Mucosa of stomach (tissue), 1 donor: ENCODE measurements around the gene TAS2R60.
"Not testable (repeated sequence)": the region's sequence is repeated elsewhere in the genome, so short reads cannot be mapped to it uniquely, and the experiment has no call there.

Experiments used
- H3K27me3 ChIP-seq: one replicate; pipeline ENCODE4 v1.7.0; 2013; ENCODE audit warnings: mild to moderate bottlenecking, low read length; ENCODE audit not compliant: control insufficient read depth, insufficient read depth
- H3K36me3 ChIP-seq: one replicate; pipeline ENCODE4 v1.7.0; 2013; ENCODE audit warnings: low read length; ENCODE audit not compliant: control insufficient read depth, insufficient read depth
- H3K4me1 ChIP-seq: one replicate; pipeline ENCODE4 v1.7.0; 2013; ENCODE audit warnings: mild to moderate bottlenecking, low read length; ENCODE audit not compliant: control insufficient read depth, insufficient read depth
- H3K4me3 ChIP-seq: one replicate; pipeline ENCODE4 v1.7.0; 2013; ENCODE audit warnings: low read length
- H3K9ac ChIP-seq: one replicate; pipeline ENCODE4 v1.7.0; 2013; ENCODE audit warnings: mild to moderate bottlenecking, low read length, moderate library complexity
- H3K9me3 ChIP-seq: one replicate; pipeline ENCODE4 v1.7.0; 2013; ENCODE audit warnings: mild to moderate bottlenecking, low read length, moderate library complexity; ENCODE audit not compliant: control insufficient read depth
- donor health status: Pancreatic carcinoma.

Gene TAS2R60

DNA sequence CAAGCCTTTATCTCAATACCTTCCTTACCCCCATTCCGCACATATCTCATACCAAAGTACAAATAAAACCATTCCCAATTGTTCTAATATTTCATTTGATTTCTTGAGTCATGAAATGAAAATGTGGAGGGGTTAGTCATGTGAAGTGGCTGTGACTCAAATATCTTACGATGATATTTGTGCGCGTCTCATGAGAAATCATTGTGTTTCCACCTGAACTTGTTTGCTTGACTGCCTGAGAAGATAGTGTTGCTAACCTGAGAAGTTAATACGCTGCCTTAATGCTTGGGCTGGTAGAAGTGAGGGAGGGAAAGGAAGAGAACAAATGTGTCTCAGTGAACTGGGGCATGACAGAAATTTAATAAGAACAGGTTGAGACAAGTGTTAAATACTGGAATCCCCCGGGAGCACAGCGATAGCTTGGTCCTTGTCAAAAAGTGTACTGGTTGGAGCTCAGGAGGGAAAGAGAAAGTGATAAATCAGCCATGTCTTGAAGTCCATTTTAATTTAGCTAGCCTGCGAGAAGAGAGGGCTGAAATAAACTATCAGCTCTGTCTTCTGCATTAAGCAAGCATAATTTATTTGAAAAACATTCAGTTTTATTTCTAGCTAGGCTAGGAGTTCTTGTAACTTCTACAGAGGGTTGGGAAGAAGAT is 27.4 kb upstream of the TAS2R60 start:
- H3K27me3 ChIP-seq: no peaks in the 10 kb centered on the region
- H3K36me3 ChIP-seq: no peaks in the 10 kb centered on the region
- no peaks in the 10 kb centered on the region for H3K9me3 ChIP-seq
- H3K9ac ChIP-seq: no peak overlapping the region
- peaks cover 4% of the 10 kb centered on the region for H3K4me1 ChIP-seq
- H3K4me3 ChIP-seq: no peak overlapping the region

DNA sequence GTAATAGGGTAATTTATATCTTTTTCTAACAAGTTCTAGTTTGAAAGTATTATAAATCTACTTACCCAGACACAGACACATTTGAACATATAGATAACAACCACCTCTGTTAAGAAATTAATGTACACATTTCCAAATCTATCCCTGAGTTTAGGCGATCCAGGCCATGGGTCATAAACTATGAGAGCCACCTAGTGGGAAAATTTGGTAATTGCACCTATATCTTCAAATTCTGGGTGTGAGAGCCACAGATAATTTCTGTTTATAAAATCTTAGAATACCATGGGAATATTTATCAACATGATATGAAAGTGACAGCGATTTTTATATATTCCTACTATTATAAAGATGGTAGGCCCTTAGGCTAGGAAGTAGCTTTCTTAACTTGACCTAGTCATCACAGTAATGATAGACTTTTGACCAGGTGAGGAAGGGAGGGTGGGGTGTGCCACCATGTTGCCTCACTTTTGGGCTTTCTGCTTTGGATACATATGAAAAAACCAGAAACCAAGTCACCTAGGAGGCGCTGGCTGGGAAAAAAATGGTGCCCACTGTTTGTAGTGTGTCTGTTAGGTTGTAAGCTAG is 26.6 kb upstream of the TAS2R60 start:
- Histone ChIP-seq H3K4me3 (no peak overlapping the region), H3K27me3 (no peaks in the 10 kb centered on the region), H3K9ac (no peak overlapping the region), H3K9me3 (no peaks in the 10 kb centered on the region), H3K36me3 (no peaks in the 10 kb centered on the region), H3K4me1 (peaks cover 4% of the 10 kb centered on the region)

DNA sequence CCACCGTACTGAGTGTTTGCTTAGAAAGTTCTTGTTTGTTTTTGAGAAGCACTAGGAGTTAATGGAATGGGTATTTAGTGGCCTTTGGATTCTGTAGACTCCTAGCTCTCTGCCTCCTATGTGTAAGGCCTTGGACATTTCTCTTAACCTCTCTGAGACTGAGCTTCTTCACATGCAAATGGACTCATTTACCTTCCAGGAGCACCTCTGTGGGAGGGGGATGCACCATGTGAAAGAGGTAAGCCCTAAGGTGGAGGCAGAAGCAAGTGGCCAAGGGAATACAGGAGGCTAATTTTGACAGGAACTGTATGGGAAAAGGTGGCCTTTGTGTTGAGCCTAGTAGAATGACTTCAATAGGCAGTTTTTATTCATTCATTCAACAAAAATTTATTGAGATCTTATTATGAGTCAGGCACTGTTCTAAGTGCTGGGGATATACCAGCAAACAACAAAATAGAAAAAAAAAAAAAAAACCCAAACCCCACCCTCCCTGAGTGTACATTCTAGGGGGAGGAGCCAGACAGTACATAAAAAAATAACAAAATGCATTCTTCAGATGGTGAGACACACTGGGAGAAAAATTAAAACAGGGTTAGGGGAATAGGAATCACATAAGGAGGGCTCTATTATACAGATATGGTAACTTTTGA is 25.4 kb upstream of the TAS2R60 start:
- Histone ChIP-seq H3K27me3 (no peaks in the 10 kb centered on the region), H3K36me3 (no peaks in the 10 kb centered on the region), H3K9ac (no peak overlapping the region), H3K4me1 (peaks cover 4% of the 10 kb centered on the region), H3K4me3 (no peak overlapping the region), H3K9me3 (no peaks in the 10 kb centered on the region)

DNA sequence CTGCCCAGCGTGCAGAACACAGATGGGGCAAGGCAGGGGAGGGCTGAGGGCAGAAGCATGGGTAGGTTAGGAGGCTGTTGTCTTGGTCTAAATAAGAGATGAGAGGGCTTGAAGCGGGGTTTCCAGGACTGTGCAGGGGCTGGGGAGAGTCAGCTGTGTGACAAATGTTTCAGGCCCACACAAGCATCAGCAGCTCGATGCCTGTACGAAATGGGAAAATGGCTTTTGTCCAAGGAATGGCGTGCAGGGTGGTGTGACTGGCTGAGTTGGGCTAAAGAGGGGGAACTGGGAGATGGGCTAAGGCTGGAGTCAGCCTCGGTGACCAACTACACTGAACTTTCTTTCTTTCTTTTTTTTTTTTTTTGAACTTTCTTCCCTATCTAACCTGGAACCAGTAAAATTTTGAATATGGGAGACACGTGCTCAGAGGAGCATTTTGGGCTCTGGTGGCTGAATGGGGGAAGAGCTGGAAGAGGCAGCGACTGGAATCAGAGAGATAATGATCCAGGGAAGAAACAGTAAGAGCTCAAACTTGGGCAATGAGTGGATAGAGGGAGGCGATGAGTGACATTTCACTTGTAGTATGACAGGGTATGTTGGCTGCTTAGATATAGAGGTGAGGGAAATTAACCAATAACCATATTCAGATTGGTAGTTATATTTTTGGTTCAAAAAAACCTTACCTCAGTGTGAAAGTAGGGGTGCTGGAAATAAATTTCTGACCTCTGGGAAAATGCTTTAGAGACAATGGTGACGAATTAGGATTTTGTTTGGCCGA is 24.4 kb upstream of the TAS2R60 start:
- H3K4me1 ChIP-seq: peaks cover 4% of the 10 kb centered on the region
- no peak overlapping the region for H3K4me3 ChIP-seq
- no peaks in the 10 kb centered on the region for H3K36me3 ChIP-seq
- H3K9me3 ChIP-seq: no peaks in the 10 kb centered on the region
- H3K9ac ChIP-seq: no peak overlapping the region
- no peaks in the 10 kb centered on the region for H3K27me3 ChIP-seq

DNA sequence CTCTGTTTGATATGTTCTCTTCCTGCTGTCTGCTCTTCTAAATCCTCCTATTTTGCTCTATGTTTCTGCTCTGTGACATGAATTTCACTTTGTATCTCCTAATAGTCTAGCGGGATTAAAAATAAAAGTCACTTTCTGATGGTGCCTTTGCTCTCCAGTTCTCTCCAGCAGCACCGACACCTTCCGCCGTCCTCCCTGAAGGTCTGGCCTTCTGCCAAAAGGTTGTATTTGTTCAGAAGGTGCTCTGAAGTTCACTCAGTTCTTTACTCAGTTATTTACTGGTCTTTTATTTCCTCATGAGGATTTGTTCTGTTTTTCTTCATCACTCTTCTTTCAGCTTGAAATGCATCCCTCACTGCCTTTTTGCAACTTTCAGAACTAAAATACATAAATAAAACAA is 23.4 kb upstream of the TAS2R60 start:
- no peak overlapping the region for H3K9ac ChIP-seq

DNA sequence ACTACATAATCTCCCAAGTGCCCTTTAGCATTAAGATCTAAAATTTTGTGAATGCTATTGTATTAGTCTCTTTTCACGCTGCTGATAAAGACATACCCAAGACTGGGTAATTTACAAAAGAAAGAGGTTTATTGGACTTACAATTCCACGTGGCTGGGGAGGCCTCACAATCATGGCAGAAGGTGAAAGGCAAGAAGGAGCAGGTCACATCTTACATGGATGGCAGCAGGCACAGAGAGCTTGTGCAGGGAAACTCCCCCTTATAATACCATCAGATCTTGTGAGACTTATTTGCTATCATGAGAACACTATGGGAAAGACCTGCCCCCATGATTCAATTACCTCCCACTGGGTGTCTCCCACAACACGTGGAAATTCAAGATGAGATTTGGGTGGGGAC is 22.6 kb upstream of the TAS2R60 start:
- H3K9me3 ChIP-seq, H3K4me1 ChIP-seq, H3K27me3 ChIP-seq, H3K4me3 ChIP-seq, H3K9ac ChIP-seq, H3K36me3 ChIP-seq: not testable (repeated sequence)

More for the DNA sequence above, 23.4 kb upstream of the TAS2R60 start:
- no peaks in the 10 kb centered on the region for H3K27me3 ChIP-seq
- no peaks in the 10 kb centered on the region for H3K9me3 ChIP-seq
- no peak overlapping the region for H3K4me3 ChIP-seq
- no peaks in the 10 kb centered on the region for H3K36me3 ChIP-seq
- peaks cover 4% of the 10 kb centered on the region for H3K4me1 ChIP-seq

DNA sequence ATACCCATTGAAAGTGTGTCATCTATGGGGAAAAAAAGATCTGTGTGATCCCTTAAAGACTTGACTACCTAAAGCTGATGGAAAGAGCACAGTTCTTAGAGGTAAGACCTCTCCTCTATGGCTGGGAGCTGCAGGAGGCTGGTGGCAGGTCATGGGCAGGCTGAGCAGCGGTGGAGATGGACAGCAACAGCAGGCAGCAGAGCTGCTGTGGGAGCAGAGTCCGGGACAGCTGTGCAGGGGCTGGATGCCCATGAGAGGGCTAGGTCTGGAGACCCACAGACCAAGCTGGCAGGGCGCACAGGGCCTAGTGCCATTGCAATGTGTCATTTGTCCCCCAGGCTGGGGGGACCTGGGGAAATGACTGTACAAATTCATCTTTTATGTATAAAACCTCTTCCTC is 21.2 kb upstream of the TAS2R60 start:
- Histone ChIP-seq H3K4me1 (no peaks in the 10 kb centered on the region), H3K9ac (no peak overlapping the region), H3K4me3 (no peak overlapping the region), H3K36me3 (no peaks in the 10 kb centered on the region), H3K27me3 (no peaks in the 10 kb centered on the region), H3K9me3 (no peaks in the 10 kb centered on the region)

DNA sequence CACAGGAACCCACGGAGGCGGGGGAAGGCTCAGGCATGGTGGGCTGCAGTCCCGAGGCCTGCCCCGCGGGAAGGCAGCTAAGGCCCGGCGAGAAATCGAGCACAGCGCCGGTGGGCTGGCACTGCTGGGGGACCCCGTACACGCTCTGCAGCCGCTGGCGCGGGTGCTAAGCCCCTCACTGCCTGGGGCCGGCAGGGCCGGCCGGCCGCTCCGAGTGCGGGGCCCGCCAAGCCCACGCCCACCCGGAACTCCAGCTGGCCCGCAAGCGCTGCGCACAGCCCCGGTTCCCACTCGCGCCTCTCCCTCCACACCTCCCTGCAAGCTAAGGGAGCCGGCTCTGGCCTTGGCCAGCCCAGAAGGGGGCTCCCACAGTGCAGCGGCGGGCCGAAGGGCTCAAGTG is 18.8 kb upstream of the TAS2R60 start:
- H3K4me3 ChIP-seq, H3K27me3 ChIP-seq, H3K36me3 ChIP-seq, H3K4me1 ChIP-seq, H3K9ac ChIP-seq, H3K9me3 ChIP-seq: not testable (repeated sequence)

DNA sequence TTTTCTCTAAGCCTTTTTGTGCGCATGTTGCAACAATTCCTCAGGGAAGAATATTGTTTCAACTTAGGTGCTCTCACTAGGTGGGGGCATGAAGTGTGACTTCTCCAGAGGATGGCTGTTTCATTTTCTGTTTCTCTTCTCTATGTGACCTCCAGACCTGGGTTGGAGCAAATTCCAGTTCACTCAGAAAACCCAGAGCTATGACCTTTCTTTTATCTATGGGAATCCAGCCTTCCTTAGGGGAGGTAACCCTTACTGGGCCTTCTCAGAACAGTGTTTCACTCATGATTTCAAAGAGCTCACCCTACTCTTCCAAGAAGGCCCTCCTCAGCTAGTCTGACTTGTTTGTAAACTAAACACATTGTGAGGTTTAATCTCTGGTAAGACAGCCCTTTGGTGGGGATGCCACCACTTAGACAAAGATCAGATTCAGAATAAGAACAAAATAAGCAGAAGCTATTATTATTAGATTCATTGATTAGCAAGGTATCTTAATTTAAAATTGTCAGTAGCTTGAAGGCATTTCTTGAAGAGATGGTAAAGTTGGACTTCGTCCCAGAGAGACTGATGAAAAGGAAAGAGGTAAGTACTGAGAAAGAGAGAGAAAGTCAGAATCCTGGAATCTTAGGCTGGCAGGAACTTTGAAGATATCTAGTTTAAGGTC is 16.6 kb upstream of the TAS2R60 start:
- H3K27me3 ChIP-seq: no peaks in the 10 kb centered on the region
- no peaks in the 10 kb centered on the region for H3K4me1 ChIP-seq
- H3K4me3 ChIP-seq: no peak overlapping the region
- no peaks in the 10 kb centered on the region for H3K36me3 ChIP-seq
- no peaks in the 10 kb centered on the region for H3K9me3 ChIP-seq
- H3K9ac ChIP-seq: no peak overlapping the region

DNA sequence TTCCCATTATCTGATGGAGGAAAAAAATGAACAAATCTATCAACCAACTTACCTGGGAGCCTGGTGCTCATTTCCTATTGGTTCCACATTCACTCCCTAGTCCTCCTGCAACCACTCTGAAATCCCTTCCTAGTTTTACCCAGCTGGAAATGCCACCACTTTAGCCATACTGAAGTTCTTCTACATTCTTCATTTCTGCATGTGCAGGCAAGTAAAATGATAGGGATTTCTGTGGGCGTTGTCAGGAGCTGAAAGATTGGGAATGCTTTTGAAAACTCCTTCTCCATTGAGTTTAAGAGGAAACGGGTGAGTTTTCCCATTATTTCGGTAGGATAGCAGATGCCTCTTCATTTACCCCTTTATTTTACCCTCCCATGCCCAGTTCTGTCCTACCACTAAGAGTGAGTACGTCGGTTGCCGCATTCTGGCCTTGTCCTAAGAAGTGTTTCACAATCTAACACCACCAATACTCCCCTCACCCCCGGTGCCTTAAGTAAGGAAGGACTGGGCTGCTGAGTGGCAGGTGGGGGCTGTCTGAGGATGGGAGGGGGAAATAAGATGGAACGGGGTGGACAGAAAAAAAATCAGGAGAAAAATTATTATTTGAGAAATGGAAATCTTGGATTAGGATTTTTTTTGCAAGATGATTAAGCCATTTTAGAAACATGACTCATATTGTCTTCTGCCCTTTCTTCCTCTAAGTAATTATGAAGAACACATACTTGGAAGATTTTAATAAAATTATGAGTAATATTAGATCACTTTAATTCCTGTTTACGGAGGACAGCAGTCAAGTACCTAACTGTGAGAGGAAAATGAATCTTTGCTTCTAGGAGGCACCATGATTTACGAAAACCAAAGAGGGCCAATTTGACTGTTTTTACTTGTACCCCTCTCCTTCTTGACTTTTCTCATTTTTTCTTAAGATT is 13.2 kb upstream of the TAS2R60 start:
- Histone ChIP-seq H3K4me1 (no peaks in the 10 kb centered on the region), H3K9ac (no peak overlapping the region), H3K36me3 (no peaks in the 10 kb centered on the region), H3K27me3 (no peaks in the 10 kb centered on the region), H3K4me3 (no peak overlapping the region), H3K9me3 (no peaks in the 10 kb centered on the region)

DNA sequence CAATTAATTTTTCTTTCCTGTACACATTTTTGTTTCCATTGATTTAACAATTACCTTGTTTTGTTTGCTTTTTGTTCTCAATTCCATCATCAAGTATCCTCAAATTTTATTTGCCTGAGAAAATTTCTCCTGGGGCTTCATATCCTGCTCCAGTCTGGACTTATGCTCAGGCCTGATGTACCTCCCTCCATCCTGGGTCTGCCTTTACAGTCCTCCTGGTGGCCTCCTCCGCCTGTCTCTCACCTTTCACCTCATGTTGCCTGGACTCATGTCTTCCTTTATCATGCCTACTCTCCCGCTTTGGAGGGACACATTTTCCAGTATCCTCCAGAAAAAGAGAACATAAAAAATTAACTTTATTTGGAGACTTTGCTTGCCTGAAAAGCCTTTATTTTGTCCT is 12.1 kb upstream of the TAS2R60 start:
- no peak overlapping the region for H3K9ac ChIP-seq
- no peaks in the 10 kb centered on the region for H3K4me1 ChIP-seq
- no peaks in the 10 kb centered on the region for H3K9me3 ChIP-seq
- no peaks in the 10 kb centered on the region for H3K36me3 ChIP-seq
- H3K4me3 ChIP-seq: no peak overlapping the region
- no peaks in the 10 kb centered on the region for H3K27me3 ChIP-seq
